NCI-H2107 treated with DMSO at 0.1 percent for 48 hours (cell line): Measurements from ENCODE around the gene FEZF2.
A peak's percentile ranks its signal among the peaks of the same experiment; 100 is the strongest.

Experiments
- DNase-seq: peaks from one replicate; lab custom pipeline; 2025; ENCODE audit not compliant: unreplicated experiment; lab: John Stamatoyannopoulos, UW

FEZF2 gene

GRCh38 chr3:62332835-62333244 is 40.5 kb downstream of the FEZF2 start:
- DNase-seq: no peak

- DNase-seq: no peak
Observed at GRCh38 chr3:62332017-62332416, 41.3 kb downstream of the FEZF2 start.

- peak; percentile 1 for DNase-seq
Observed at GRCh38 chr3:62329971-62330370, 43.4 kb downstream of the FEZF2 start.

GRCh38 chr3:62325896-62326295 is 47.5 kb downstream of the FEZF2 start:
- DNase-seq: no peak

- DNase-seq: no peak
Observed at GRCh38 chr3:62323241-62323640, 50.1 kb downstream of the FEZF2 start.
